GM23338 (cell line): ENCODE measurements around the gene JAM3.

Experiments
- CREB1 ChIP-seq: fragments of 250-450 bp; sonication (Bioruptor Pico); IDR thresholded peaks from 2 replicates; pipeline ENCODE4 v1.5.0; 2020; ENCODE audit warnings: low read depth, mild to moderate bottlenecking, moderate library complexity
- CTCF ChIP-seq, 2 experiments: fragments of 200-600 bp in 1 of 2; sonication (generic) in 1 of 2; conservative IDR thresholded peaks; 2 replicates each; pipeline versions ENCODE4 v1.5.1 to v1.6.1; 2016 to 2017; ENCODE audit warnings: antibody characterized with exemption in 2 of 2, low read depth in 2 of 2, mild to moderate bottlenecking in 2 of 2, moderate library complexity in 1 of 2
- ETS1 ChIP-seq: IDR thresholded peaks from 2 replicates; pipeline ENCODE4 v1.6.1; 2016; ENCODE audit warnings: antibody characterized with exemption
- EZH2 ChIP-seq: fragments of 200-600 bp; sonication (generic); IDR thresholded peaks from one replicate; pipeline ENCODE4 v1.8.0; 2017; ENCODE audit warnings: antibody characterized with exemption, mild to moderate bottlenecking, low read depth; ENCODE audit not compliant: unreplicated experiment
- EZH2phosphoT487 ChIP-seq: fragments of 200-600 bp; sonication (generic); IDR thresholded peaks from one replicate; pipeline ENCODE4 v1.8.1; 2018; ENCODE audit warnings: antibody characterized with exemption; ENCODE audit not compliant: unreplicated experiment
- JUNB ChIP-seq: IDR thresholded peaks from one replicate; pipeline ENCODE4 v1.6.1; 2016; ENCODE audit warnings: antibody characterized with exemption; ENCODE audit not compliant: unreplicated experiment
- NANOG ChIP-seq: IDR thresholded peaks from 2 replicates; pipeline ENCODE4 v1.6.1; 2016; ENCODE audit warnings: antibody characterized with exemption, borderline replicate concordance
- POLR2AphosphoS5 ChIP-seq: IDR thresholded peaks from 2 replicates; pipeline ENCODE4 v1.6.1; 2016; ENCODE audit warnings: antibody characterized with exemption, low read depth
- REST ChIP-seq: IDR thresholded peaks from one replicate; pipeline ENCODE4 v1.6.1; 2018; ENCODE audit warnings: antibody characterized with exemption; ENCODE audit not compliant: unreplicated experiment
- STAT1 ChIP-seq: IDR thresholded peaks from one replicate; pipeline ENCODE4 v1.6.1; 2016; ENCODE audit warnings: antibody characterized with exemption; ENCODE audit not compliant: unreplicated experiment
- ZNF114 ChIP-seq: fragments of 250-450 bp; sonication (Bioruptor Pico); IDR thresholded peaks from 2 replicates; pipeline ENCODE4 v1.5.0; 2020; ENCODE audit warnings: mild to moderate bottlenecking, moderate library complexity

GRCh38 chr11:134069426-134070341, 812 bp downstream of the JAM3 start:
- no peak for TF ChIP-seq CTCF (conservative IDR thresholded peaks at IDR 0.05; ENCODE audit: low read depth in 2 of 2)
- TF ChIP-seq REST = no peak
- no peak for TF ChIP-seq EZH2
- TF ChIP-seq CREB1 (CRISPR knock-in tag) = no peak
- TF ChIP-seq JUNB = no peak
- no peak for TF ChIP-seq EZH2phosphoT487
- no peak for TF ChIP-seq POLR2AphosphoS5
- no peak for TF ChIP-seq STAT1
- no peak for TF ChIP-seq ETS1
- TF ChIP-seq ZNF114 = no peak
- no peak for TF ChIP-seq NANOG
